Trophoblast cell (in vitro differentiated cells and primary cell): ENCODE results near the gene ZNF701.
"Not testable (repeated sequence)": the region's sequence is repeated elsewhere in the genome, so short reads cannot be mapped to it uniquely, and the experiment has no call there.

Experiments used
- DNase-seq, 2 donors: peaks; one replicate each; pipeline ENCODE4 v3.0.0-alpha.2; 2016
- H2AFZ ChIP-seq: 2 replicates; pipeline ENCODE4 v1.6.1; 2013; ENCODE audit warnings: low read length, moderate library complexity, mild to moderate bottlenecking; ENCODE audit not compliant: insufficient read depth, poor library complexity
- H2AK5ac ChIP-seq: 2 replicates; pipeline ENCODE4 v1.6.1; 2013; ENCODE audit warnings: mild to moderate bottlenecking, low read length
- H2BK120ac ChIP-seq: 2 replicates; pipeline ENCODE4 v1.6.1; 2013; ENCODE audit warnings: low read length, mild to moderate bottlenecking, moderate library complexity; ENCODE audit not compliant: insufficient read depth, poor library complexity
- H2BK12ac ChIP-seq: 2 replicates; pipeline ENCODE4 v1.6.1; 2013; ENCODE audit warnings: mild to moderate bottlenecking, low read length, moderate library complexity
- H2BK5ac ChIP-seq: 2 replicates; pipeline ENCODE4 v1.6.1; 2013; ENCODE audit warnings: low read length, low read depth, moderate library complexity, mild to moderate bottlenecking; ENCODE audit not compliant: poor library complexity
- H3K14ac ChIP-seq: 2 replicates; pipeline ENCODE4 v1.6.1; 2013; ENCODE audit warnings: mild to moderate bottlenecking, low read length
- H3K18ac ChIP-seq: 2 replicates; pipeline ENCODE4 v1.6.1; 2013; ENCODE audit warnings: mild to moderate bottlenecking, low read length
- H3K23ac ChIP-seq: 2 replicates; pipeline ENCODE4 v1.6.1; 2013; ENCODE audit warnings: low read length
- H3K27ac ChIP-seq: 2 replicates; pipeline ENCODE4 v1.5.1; 2013; ENCODE audit warnings: low read depth, mild to moderate bottlenecking, inconsistent platforms, low read length, moderate library complexity
- H3K27me3 ChIP-seq: 2 replicates; pipeline ENCODE4 v1.6.1; 2013; ENCODE audit warnings: inconsistent platforms, mild to moderate bottlenecking, low read length, moderate library complexity; ENCODE audit not compliant: insufficient read depth
- H3K36me3 ChIP-seq, 2 experiments: 1 replicate in 1 of 2; 2 replicates in 1 of 2; pipeline ENCODE4 v1.6.1; 2013; ENCODE audit warnings: low read length in 2 of 2, mild to moderate bottlenecking in 2 of 2, moderate library complexity in 1 of 2; ENCODE audit not compliant: insufficient read depth in 2 of 2, control insufficient read depth in 1 of 2
- H3K4ac ChIP-seq: 2 replicates; pipeline ENCODE4 v1.6.1; 2013; ENCODE audit warnings: low read depth, mild to moderate bottlenecking, low read length, moderate library complexity
- H3K4me1 ChIP-seq, 2 experiments: 1 replicate in 1 of 2; 2 replicates in 1 of 2; pipeline ENCODE4 v1.6.1; 2013; ENCODE audit warnings: low read length in 2 of 2, mild to moderate bottlenecking in 2 of 2, moderate library complexity in 1 of 2; ENCODE audit not compliant: insufficient read depth in 2 of 2, control insufficient read depth in 1 of 2
- H3K4me2 ChIP-seq: 2 replicates; pipeline ENCODE4 v1.6.1; 2013; ENCODE audit warnings: inconsistent platforms, mild to moderate bottlenecking, low read length, moderate library complexity
- H3K4me3 ChIP-seq: 2 replicates; pipeline ENCODE4 v1.5.1; 2013; ENCODE audit warnings: mild to moderate bottlenecking, low read depth, low read length, inconsistent platforms
- H3K79me1 ChIP-seq: one replicate; pipeline ENCODE4 v1.6.1; 2013; ENCODE audit warnings: low read length
- H3K79me2 ChIP-seq: 2 replicates; pipeline ENCODE4 v1.6.1; 2013; ENCODE audit warnings: low read length, mild to moderate bottlenecking; ENCODE audit not compliant: control insufficient read depth, insufficient read depth, poor library complexity
- H3K9ac ChIP-seq: 2 replicates; pipeline ENCODE4 v1.6.1; 2013; ENCODE audit warnings: mild to moderate bottlenecking, low read length
- H3K9me3 ChIP-seq: 2 replicates; pipeline ENCODE4 v1.6.1; 2013; ENCODE audit warnings: low read depth, mild to moderate bottlenecking, control low read depth, inconsistent platforms, low read length; ENCODE audit not compliant: insufficient read depth
- H4K12ac ChIP-seq: 2 replicates; pipeline ENCODE4 v1.6.1; 2013; ENCODE audit warnings: low read depth, mild to moderate bottlenecking, low read length, moderate library complexity
- H4K8ac ChIP-seq: 2 replicates; pipeline ENCODE4 v1.6.1; 2013; ENCODE audit warnings: low read depth, mild to moderate bottlenecking, low read length, moderate library complexity
- H4K91ac ChIP-seq: one replicate; pipeline ENCODE4 v1.6.1; 2013; ENCODE audit warnings: low read depth, mild to moderate bottlenecking, low read length, moderate library complexity
- WGBS: extraction: QIAGEN DNeasy Blood & Tissue Kit; methylation state at CpG from one replicate; pipeline ENCODE4 v1.1.7; 2013; ENCODE audit warnings: missing lambda C conversion rate; ENCODE audit not compliant: insufficient read length, insufficient coverage; ENCODE audit errors: extremely low coverage; 5-methylcytosine and 5-hydroxymethylcytosine counted together

Gene ZNF701

GRCh38 chr19:52585604-52586003 lies 15.5 kb downstream of the ZNF701 start:
- no peak overlapping the region for H3K14ac ChIP-seq
- no peak overlapping the region for H2BK120ac ChIP-seq
- H3K4me3 ChIP-seq = no peak overlapping the region
- H2AK5ac ChIP-seq = no peak overlapping the region
- no peak overlapping the region for H2BK5ac ChIP-seq
- no peak overlapping the region for H4K12ac ChIP-seq
- H3K27ac ChIP-seq = no peak overlapping the region
- H4K8ac ChIP-seq = no peak overlapping the region
- H3K9me3 ChIP-seq = no peaks in the 10 kb centered on the region
- no peak overlapping the region for H4K91ac ChIP-seq
- no peak overlapping the region for H3K23ac ChIP-seq
- no peaks in the 10 kb centered on the region for H3K4me1 ChIP-seq
- H3K4me2 ChIP-seq = no peak overlapping the region
- H3K27me3 ChIP-seq = no peaks in the 10 kb centered on the region
- no peak overlapping the region for H3K18ac ChIP-seq
- H2AFZ ChIP-seq = no peak overlapping the region
- no peak overlapping the region for H2BK12ac ChIP-seq
- peaks cover 19 to 42% of the 10 kb centered on the region in 2 experiments for H3K36me3 ChIP-seq
- no CpG with 5 or more reads among the region's 6 CpGs for WGBS
- H3K4ac ChIP-seq = no peak overlapping the region
- no peak for DNase-seq
- H3K79me2 ChIP-seq = no peaks in the 10 kb centered on the region
- no peak overlapping the region for H3K9ac ChIP-seq
- H3K79me1 ChIP-seq = no peaks in the 10 kb centered on the region

- H3K27me3 ChIP-seq = no peaks in the 10 kb centered on the region
- no peak overlapping the region for H2BK5ac ChIP-seq
- no peaks in the 10 kb centered on the region for H3K79me1 ChIP-seq
- H4K91ac ChIP-seq = no peak overlapping the region
- no peak for DNase-seq
- peaks cover 10 to 32% of the 10 kb centered on the region in 2 experiments for H3K36me3 ChIP-seq
- H3K4me3 ChIP-seq = no peak overlapping the region
- no peak overlapping the region for H3K18ac ChIP-seq
- H4K12ac ChIP-seq = no peak overlapping the region
- H3K9me3 ChIP-seq = no peaks in the 10 kb centered on the region
- H3K23ac ChIP-seq = no peak overlapping the region
- H2BK12ac ChIP-seq = no peak overlapping the region
- no peak overlapping the region for H2AK5ac ChIP-seq
- H2AFZ ChIP-seq = no peak overlapping the region
- no CpG with 5 or more reads among the region's 5 CpGs for WGBS
- no peaks in the 10 kb centered on the region for H3K4me1 ChIP-seq
- no peak overlapping the region for H3K14ac ChIP-seq
- H2BK120ac ChIP-seq = no peak overlapping the region
- no peak overlapping the region for H4K8ac ChIP-seq
- H3K4me2 ChIP-seq = no peak overlapping the region
- no peak overlapping the region for H3K27ac ChIP-seq
- H3K9ac ChIP-seq = no peak overlapping the region
- H3K4ac ChIP-seq = no peak overlapping the region
- no peaks in the 10 kb centered on the region for H3K79me2 ChIP-seq
Observed at GRCh38 chr19:52590728-52591127, 20.6 kb downstream of the ZNF701 start.

GRCh38 chr19:52592301-52592700 lies 22.2 kb downstream of the ZNF701 start:
- Histone ChIP-seq H2BK12ac (no peak overlapping the region), H3K4ac (no peak overlapping the region), H4K12ac (no peak overlapping the region), H2AFZ (no peak overlapping the region), H3K4me1 (no peaks in the 10 kb centered on the region), H4K8ac (no peak overlapping the region), H3K23ac (no peak overlapping the region), H2BK120ac (no peak overlapping the region), H3K4me2 (no peak overlapping the region), H3K27me3 (no peaks in the 10 kb centered on the region), H3K9ac (no peak overlapping the region), H3K79me2 (no peaks in the 10 kb centered on the region), H4K91ac (no peak overlapping the region), H3K4me3 (no peak overlapping the region), H3K18ac (no peak overlapping the region), H3K9me3 (no peaks in the 10 kb centered on the region), H3K36me3 (peaks cover 10 to 27% of the 10 kb centered on the region in 2 experiments), H3K79me1 (no peaks in the 10 kb centered on the region), H2AK5ac (no peak overlapping the region), H3K27ac (no peak overlapping the region), H2BK5ac (no peak overlapping the region), H3K14ac (no peak overlapping the region)
- no peak for DNase-seq
- no CpG with 5 or more reads among the region's 3 CpGs for WGBS

- DNase-seq, H3K23ac ChIP-seq, H3K4me2 ChIP-seq, H2BK5ac ChIP-seq, H2AFZ ChIP-seq, H3K27me3 ChIP-seq, H3K14ac ChIP-seq, H4K91ac ChIP-seq, H3K4ac ChIP-seq, H3K79me2 ChIP-seq, H3K4me1 ChIP-seq, H3K79me1 ChIP-seq, H3K9me3 ChIP-seq, H3K18ac ChIP-seq, H2BK12ac ChIP-seq, H2AK5ac ChIP-seq, H3K27ac ChIP-seq, H3K9ac ChIP-seq, H4K8ac ChIP-seq, H3K4me3 ChIP-seq, H2BK120ac ChIP-seq, H4K12ac ChIP-seq: not testable (repeated sequence)
- no CpG with 5 or more reads among the region's 25 CpGs for WGBS
- peaks cover 16 to 27% of the 10 kb centered on the region in 2 experiments for H3K36me3 ChIP-seq
Observed at GRCh38 chr19:52593441-52593840, 23.4 kb downstream of the ZNF701 start.
